Gastroesophageal sphincter (tissue), 4 donors: ENCODE measurements around the gene TENM3. TPM values are rescaled to one million over a fixed set of nuclear protein-coding genes. Genes with fewer than 3 reads are reported as not detected.
A peak's percentile ranks its signal among the peaks of the same experiment; 100 is the strongest.

Experiments used
- ATAC-seq: fragments of 150-250 bp; one replicate; pipeline ENCODE4 v1.9.1; 2016; ENCODE audit warnings: mild to moderate bottlenecking, moderate library complexity
- H3K27ac ChIP-seq, 4 donors: fragments of 200-600 bp; sonication (generic) in 3 of 4; 1 replicate in 3 of 4; 2 replicates in 1 of 4; pipeline ENCODE4 v1.5.1; 2016 to 2019
- H3K27me3 ChIP-seq: fragments of 200-600 bp; sonication (generic); one replicate; pipeline ENCODE4 v1.5.1; 2019
- H3K36me3 ChIP-seq, 2 donors: fragments of 200-600 bp; sonication (generic); one replicate each; pipeline ENCODE4 v1.5.1; 2019; ENCODE audit warnings: control low read depth in 1 of 2
- H3K4me1 ChIP-seq, 3 donors: fragments of 200-600 bp; sonication (generic); 1 replicate in 2 of 3; 2 replicates in 1 of 3; pipeline ENCODE4 v1.5.1; 2016 to 2019; ENCODE audit warnings: control low read depth in 2 of 3
- H3K4me3 ChIP-seq, 2 donors: fragments of 200-600 bp; sonication (generic); one replicate each; pipeline ENCODE4 v1.5.1; 2019; ENCODE audit warnings: mild to moderate bottlenecking in 1 of 2, moderate library complexity in 1 of 2
- H3K9me3 ChIP-seq, 3 donors: fragments of 200-600 bp; sonication (generic); one replicate each; pipeline ENCODE4 v1.5.1; 2017 to 2019; ENCODE audit warnings: control low read depth in 2 of 3
- CTCF ChIP-seq, 4 experiments: fragments of 200-600 bp in 2 of 4; fragments of 450-650 bp in 2 of 4; sonication (generic) in 1 of 4; IDR thresholded peaks; one replicate each; pipeline ENCODE4 v1.5.1; 2017 to 2019; ENCODE audit warnings: antibody characterized with exemption in 4 of 4, mild to moderate bottlenecking in 2 of 4, moderate library complexity in 2 of 4
- EP300 ChIP-seq: sonication (generic); formaldehyde crosslinking; IDR thresholded peaks from one replicate; pipeline ENCODE4 v1.6.1; 2017; ENCODE audit warnings: antibody characterized with exemption, mild to moderate bottlenecking
- POLR2A ChIP-seq, 2 donors: fragments of 450-650 bp; IDR thresholded peaks; one replicate each; pipeline ENCODE4 v1.6.1; 2017; ENCODE audit warnings: antibody characterized with exemption in 2 of 2, mild to moderate bottlenecking in 2 of 2, moderate library complexity in 1 of 2
- POLR2AphosphoS5 ChIP-seq: sonication (generic); formaldehyde crosslinking; IDR thresholded peaks from one replicate; pipeline ENCODE4 v1.6.1; 2017; ENCODE audit warnings: antibody characterized with exemption
- WGBS, 2 donors: methylation state at CpG; one replicate each; pipeline ENCODE4 v1.1.5; 2018; ENCODE audit warnings: low coverage in 1 of 2; 5-methylcytosine and 5-hydroxymethylcytosine counted together
- total RNA-seq, 4 donors: library from RNA; depleted of rRNA; stranded (reverse); fragments of >200 nt; gene quantifications; one replicate each; pipeline ENCODE4 v1.1.0, GENCODE V29; 2016

Gene TENM3
- total RNA-seq, 4 donors from 2014 or later, result 8.2 to 39.9 (median 15.8) TPM

DNA sequence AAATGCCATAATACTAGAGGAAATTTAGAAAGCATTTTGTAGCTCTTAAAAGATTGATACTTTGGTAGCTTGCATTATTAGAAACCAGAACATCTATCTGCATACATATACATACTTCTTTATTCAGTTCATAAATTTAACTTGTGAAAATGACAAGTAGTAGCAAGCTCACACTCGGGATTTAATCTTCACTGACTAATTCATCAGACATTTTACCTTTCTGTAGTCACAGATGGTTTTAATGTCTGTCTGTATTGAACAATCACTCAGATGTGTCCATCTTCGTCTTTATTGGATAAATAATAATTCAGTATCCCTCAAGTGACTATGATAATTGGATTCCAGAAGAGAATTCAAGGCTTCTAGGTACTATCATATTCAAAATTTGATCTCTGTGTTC, 232.3 kb downstream of the TENM3 start:
- Histone ChIP-seq H3K27me3 (no peaks in the 10 kb centered on the region), H3K4me3 (no peak overlapping the region), H3K36me3 (no peaks in the 10 kb centered on the region), H3K4me1 (no peaks in the 10 kb centered on the region), H3K9me3 (no peaks in the 10 kb centered on the region), H3K27ac (no peak overlapping the region)
- ATAC-seq, result no peak
- TF ChIP-seq CTCF (IDR thresholded peaks at IDR 0.05), result no peak
- TF ChIP-seq EP300, result no peak
- TF ChIP-seq POLR2A (IDR thresholded peaks at IDR 0.05), result no peak
- no peak for TF ChIP-seq POLR2AphosphoS5
- WGBS, 2 donors, result 59 to 75% methylated on average over 2 of the region's 2 CpGs

GRCh38 chr4:182478475-182478874, 235.3 kb downstream of the TENM3 start:
- H3K27me3 ChIP-seq, result no peaks in the 10 kb centered on the region
- TF ChIP-seq POLR2AphosphoS5, result no peak
- no peak for TF ChIP-seq POLR2A (IDR thresholded peaks at IDR 0.05)
- TF ChIP-seq EP300, result no peak
- peak; percentile 28 to 67 (median 46) for TF ChIP-seq CTCF (IDR thresholded peaks at IDR 0.05)
- H3K9me3 ChIP-seq, result no peaks in the 10 kb centered on the region
- 0 to 7% methylated on average over 1 of the region's 1 CpG for WGBS, 2 donors
- H3K36me3 ChIP-seq, result no peaks in the 10 kb centered on the region
- no peaks in the 10 kb centered on the region for H3K4me1 ChIP-seq
- ATAC-seq, result no peak
- H3K4me3 ChIP-seq, result no peak overlapping the region
- no peak overlapping the region for H3K27ac ChIP-seq

- no peaks in the 10 kb centered on the region for H3K27me3 ChIP-seq
- TF ChIP-seq POLR2AphosphoS5 (no peak), POLR2A (IDR thresholded peaks at IDR 0.05) (no peak), CTCF (IDR thresholded peaks at IDR 0.05) (no peak), EP300 (no peak)
- WGBS, 2 donors, result 84 to 100% methylated on average over 3 to 5 of the region's 6 CpGs
- no peaks in the 10 kb centered on the region for H3K36me3 ChIP-seq
- no peak overlapping the region for H3K4me3 ChIP-seq
- no peaks in the 10 kb centered on the region for H3K4me1 ChIP-seq
- no peaks in the 10 kb centered on the region for H3K9me3 ChIP-seq
- no peak overlapping the region for H3K27ac ChIP-seq
- ATAC-seq, result no peak
Measured at GRCh38 chr4:182483685-182484084, 240.5 kb downstream of the TENM3 start.

DNA sequence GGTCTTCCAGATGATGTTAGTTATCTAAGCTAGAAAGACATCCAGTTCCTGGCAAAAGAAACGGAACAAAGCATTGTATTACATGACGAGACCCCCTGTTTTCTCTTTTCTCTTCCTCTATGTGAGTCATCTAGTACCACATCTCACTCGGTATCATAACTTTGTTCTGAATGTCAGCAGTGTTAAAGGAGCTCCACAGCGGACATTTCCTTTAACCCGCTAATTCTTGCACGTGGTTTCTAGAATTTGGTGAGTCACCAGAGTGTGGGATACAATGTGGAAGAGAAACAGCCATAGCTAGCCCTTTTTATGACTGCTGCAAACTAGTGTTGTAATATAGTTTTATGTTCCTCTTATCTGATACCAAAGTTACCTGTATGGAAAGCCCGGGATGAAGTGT, 243.7 kb downstream of the TENM3 start:
- Histone ChIP-seq H3K27ac (no peak overlapping the region), H3K9me3 (no peaks in the 10 kb centered on the region), H3K4me3 (no peak overlapping the region), H3K27me3 (no peaks in the 10 kb centered on the region), H3K36me3 (no peaks in the 10 kb centered on the region), H3K4me1 (peaks cover 0 to 4% (median 0%) of the 10 kb centered on the region in 3 donors)
- no peak for TF ChIP-seq EP300
- no peak for TF ChIP-seq CTCF (IDR thresholded peaks at IDR 0.05)
- ATAC-seq, result no peak
- WGBS, 2 donors, result 79 to 85% methylated on average over 7 of the region's 7 CpGs

DNA sequence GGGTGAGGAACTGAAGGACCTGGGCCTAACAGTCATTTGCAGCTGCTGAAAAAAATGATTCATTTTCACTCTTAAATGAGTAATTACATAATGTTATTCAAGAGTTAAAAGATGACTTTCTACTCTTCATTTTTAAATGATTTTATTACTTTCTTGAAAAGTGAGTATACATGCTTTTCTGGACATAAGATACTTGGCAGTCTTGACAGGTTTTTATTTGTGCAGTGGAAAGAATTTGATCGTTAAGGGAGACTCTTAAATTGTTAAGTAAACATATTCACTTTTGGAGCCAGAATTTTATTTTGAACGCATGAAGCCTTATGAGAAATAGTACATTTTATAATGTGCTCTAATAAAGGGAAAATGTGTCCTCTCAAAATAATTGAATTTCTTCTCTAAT, 245.7 kb downstream of the TENM3 start:
- Histone ChIP-seq H3K27ac (no peak overlapping the region), H3K4me1 (peaks cover 0 to 20% (median 0%) of the 10 kb centered on the region in 3 donors), H3K27me3 (no peaks in the 10 kb centered on the region), H3K9me3 (no peaks in the 10 kb centered on the region), H3K36me3 (no peaks in the 10 kb centered on the region), H3K4me3 (no peak overlapping the region)
- TF ChIP-seq POLR2A (IDR thresholded peaks at IDR 0.05) (no peak), EP300 (no peak), POLR2AphosphoS5 (no peak), CTCF (IDR thresholded peaks at IDR 0.05) (no peak)
- 50 to 62% methylated on average over 2 of the region's 2 CpGs for WGBS, 2 donors
- no peak for ATAC-seq
